IPS-NIHi11 (cell line): Measurements from ENCODE around the gene EDEM3.
"Not testable (repeated sequence)": the region's sequence is repeated elsewhere in the genome, so short reads cannot be mapped to it uniquely, and the experiment has no call there.

Experiments
- DNase-seq: peaks from one replicate; pipeline ENCODE4 v3.0.0; 2012; ENCODE audit warnings: mixed read lengths, low spot score

The EDEM3 gene

GRCh38 chr1:184770181-184770979 lies 15.7 kb upstream of the EDEM3 start:
- no peak for DNase-seq

- DNase-seq, result no peak
Measured at GRCh38 chr1:184769241-184769640, 14.6 kb upstream of the EDEM3 start.

- DNase-seq, result no peak
Measured at GRCh38 chr1:184768467-184768866, 13.8 kb upstream of the EDEM3 start.

- no peak for DNase-seq
Measured at GRCh38 chr1:184767591-184767990, 12.9 kb upstream of the EDEM3 start.

- no peak for DNase-seq
Measured at GRCh38 chr1:184764483-184764882, 9.8 kb upstream of the EDEM3 start.

GRCh38 chr1:184763520-184763919 lies 8.9 kb upstream of the EDEM3 start:
- DNase-seq, result not testable (repeated sequence)

GRCh38 chr1:184761969-184762485 lies 7.4 kb upstream of the EDEM3 start:
- DNase-seq, result no peak

GRCh38 chr1:184759651-184760050 lies 5.0 kb upstream of the EDEM3 start:
- DNase-seq, result no peak

GRCh38 chr1:184759112-184759511 lies 4.5 kb upstream of the EDEM3 start:
- DNase-seq, result no peak

GRCh38 chr1:184757891-184758290 lies 3.2 kb upstream of the EDEM3 start:
- no peak for DNase-seq

GRCh38 chr1:184757406-184757805 lies 2.7 kb upstream of the EDEM3 start:
- no peak for DNase-seq

GRCh38 chr1:184755226-184756065 lies 788 bp upstream of the EDEM3 start:
- DNase-seq, result peak; percentile 13

- peak; percentile 44 for DNase-seq
Measured at GRCh38 chr1:184753608-184754475, 816 bp downstream of the EDEM3 start.

GRCh38 chr1:184753117-184753516 lies 1.5 kb downstream of the EDEM3 start:
- DNase-seq, result no peak

- no peak for DNase-seq
Measured at GRCh38 chr1:184752656-184753055, 2.0 kb downstream of the EDEM3 start.

- DNase-seq, result no peak
Measured at GRCh38 chr1:184748740-184749139, 5.9 kb downstream of the EDEM3 start.

GRCh38 chr1:184747089-184747955 lies 7.3 kb downstream of the EDEM3 start:
- no peak for DNase-seq

- DNase-seq, result no peak
Measured at GRCh38 chr1:184745929-184746638, 8.6 kb downstream of the EDEM3 start.

GRCh38 chr1:184745110-184745509 lies 9.5 kb downstream of the EDEM3 start:
- DNase-seq, result no peak

- no peak for DNase-seq
Measured at GRCh38 chr1:184743062-184743756, 11.4 kb downstream of the EDEM3 start.
